ENCODE results near the gene CNN1. TPM values are rescaled to one million over a fixed set of nuclear protein-coding genes. Genes with fewer than 3 reads are reported as not detected.
"Not testable (repeated sequence)": the region's sequence is repeated elsewhere in the genome, so short reads cannot be mapped to it uniquely, and the experiment has no call there.

The CNN1 gene
- total and polyA plus RNA-seq, 12 donors: 0.94 to 76.5 (median 12.3) TPM

DNA sequence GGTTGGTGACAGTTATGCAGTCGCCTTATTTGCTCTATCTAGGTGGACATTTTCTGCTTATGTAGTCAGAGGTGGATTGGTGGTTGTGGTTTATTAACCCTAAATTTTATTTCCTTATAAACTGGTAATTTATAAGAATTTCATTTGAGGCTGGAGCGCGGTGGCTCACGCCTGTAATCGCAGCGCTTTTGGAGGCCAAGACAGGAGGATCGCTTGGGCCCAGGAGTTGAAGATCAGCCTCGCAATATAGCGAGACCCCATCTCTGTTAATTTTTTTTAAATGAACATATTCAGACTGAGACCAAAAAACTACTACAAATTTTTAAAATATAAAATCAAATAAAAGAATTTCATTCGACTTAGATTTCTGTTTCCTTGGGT, 59.4 kb downstream of the CNN1 start:
- 70 to 73% (median 72%) methylated on average over 10 of the region's 10 CpGs for WGBS, 4 donors
- no peak for TF ChIP-seq CTCF (IDR thresholded peaks at IDR 0.05)
- no peak for TF ChIP-seq POLR2A (IDR thresholded peaks at IDR 0.05)
- no peaks in the 10 kb centered on the region for H3K36me3 ChIP-seq (replicated peaks in 1 of 2)
- no peaks in the 10 kb centered on the region for H3K27me3 ChIP-seq
- DNase-seq: no peak
- H3K4me1 ChIP-seq (replicated peaks in 1 of 2): peaks cover 7 to 13% of the 10 kb centered on the region in 2 donors
- intact Hi-C loops (cut with DNase I): no loop called here
- H3K9me3 ChIP-seq (replicated peaks in 1 of 3): no peaks in the 10 kb centered on the region
- H3K27ac ChIP-seq: peak overlapping the region in 4 of 5 donors; percentile 72 to 96 (median 89)
- peak overlapping the region in 2 of 4 donors; percentile 94 to 100 for H3K4me3 ChIP-seq

- 85 to 100% (median 99%) methylated on average over 2 of the region's 2 CpGs for WGBS, 4 donors
- TF ChIP-seq POLR2A (IDR thresholded peaks at IDR 0.05) (no peak), CTCF (IDR thresholded peaks at IDR 0.05) (no peak)
- no peaks in the 10 kb centered on the region for H3K9me3 ChIP-seq (replicated peaks in 1 of 3)
- DNase-seq: no peak
- H3K27me3 ChIP-seq: no peaks in the 10 kb centered on the region
- no peaks in the 10 kb centered on the region for H3K36me3 ChIP-seq (replicated peaks in 1 of 2)
- H3K4me3 ChIP-seq: no peak overlapping the region
- H3K4me1 ChIP-seq (replicated peaks in 1 of 2): peaks cover 7 to 13% of the 10 kb centered on the region in 2 donors
- no peak overlapping the region for H3K27ac ChIP-seq
- intact Hi-C loops (cut with DNase I): no loop called here
Observed at GRCh38 chr19:11598746-11599145, 60.1 kb downstream of the CNN1 start.

DNA sequence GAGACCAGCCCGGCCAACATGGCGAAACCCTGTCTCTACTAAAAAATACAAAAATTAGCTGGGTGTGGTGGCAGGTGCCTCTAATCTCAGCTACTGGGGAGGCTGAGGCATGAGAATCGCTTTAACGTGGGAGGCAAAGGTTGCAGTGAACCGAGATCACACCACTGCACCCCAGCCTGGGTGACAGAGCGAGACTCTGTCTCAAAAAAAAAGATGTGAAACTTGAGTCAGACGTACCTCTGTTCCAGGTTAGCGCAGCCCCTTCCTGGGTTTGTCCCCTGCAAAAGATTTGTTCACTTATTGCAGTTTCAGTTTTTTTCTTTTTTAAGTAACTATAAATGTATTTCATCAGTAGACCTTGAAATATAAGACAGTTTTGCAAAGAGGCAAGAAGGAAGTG, 61.1 kb downstream of the CNN1 start:
- H3K4me1 ChIP-seq (replicated peaks in 1 of 2): peaks cover 12 to 19% of the 10 kb centered on the region in 2 donors
- WGBS, 4 donors: 89 to 98% (median 94%) methylated on average over 6 to 8 of the region's 8 CpGs
- H3K27ac ChIP-seq; DNase-seq; H3K4me3 ChIP-seq; H3K27me3 ChIP-seq; H3K9me3 ChIP-seq (replicated peaks in 1 of 3); intact Hi-C loops (cut with DNase I); H3K36me3 ChIP-seq (replicated peaks in 1 of 2): not testable (repeated sequence)

Small RNA genes within 50 kb of the gene (microRNA-seq; reads per million reads assigned to microRNA genes)
- 0 to 0.28 (median 0) reads per million in 3 donors for gene MIR7974

Small RNA genes within 50 kb of the gene (small RNA-seq; reads per million reads assigned to genes)
- 0.17 to 0.24 reads per million in 2 donors for gene MIR7974
- 0 reads per million in 2 donors for gene RN7SL833P

Other genes starting within 250 kb of the CNN1 start
- gene TSPAN16, start 242.7 kb upstream of the CNN1 start, total RNA-seq: not detected
- gene TSPAN16, start 242.7 kb upstream of the CNN1 start, polyA plus RNA-seq: not detected
- gene RAB3D, start 199.2 kb upstream of the CNN1 start, total RNA-seq: 10 to 100 TPM in 6 of 9 donors, 1 to 10 TPM in 3; 4.2 to 23.9 (median 13.4) TPM
- 1 to 10 TPM; 2.6 to 4.3 (median 3.3) TPM for gene RAB3D, start 199.2 kb upstream of the CNN1 start, polyA plus RNA-seq
- 1,000 to 10,000 TPM in 1 of 9 donors, 100 to 1,000 TPM in 8; 185 to 1,314 (median 282) TPM for gene TMEM205, start 192.6 kb upstream of the CNN1 start, total RNA-seq
- gene TMEM205, start 192.6 kb upstream of the CNN1 start, polyA plus RNA-seq: 100 to 1,000 TPM; 135 to 306 (median 207) TPM
- 10 to 100 TPM; 24.1 to 83.7 (median 57.5) TPM for gene CCDC159, start 192.3 kb upstream of the CNN1 start, total RNA-seq
- gene CCDC159, start 192.3 kb upstream of the CNN1 start, polyA plus RNA-seq: 100 to 1,000 TPM in 2 of 3 donors, 10 to 100 TPM in 1; 33.8 to 479 (median 238) TPM
- gene PLPPR2, start 183.4 kb upstream of the CNN1 start, total RNA-seq: 10 to 100 TPM in 8 of 9 donors, 1 to 10 TPM in 1; 8.5 to 46.8 (median 42.6) TPM
- gene PLPPR2, start 183.4 kb upstream of the CNN1 start, polyA plus RNA-seq: 10 to 100 TPM; 12.1 to 57.0 (median 39.9) TPM
- gene SWSAP1, start 164.2 kb upstream of the CNN1 start, total RNA-seq: 1 to 10 TPM; 2.6 to 5.5 (median 4.2) TPM
- 1 to 10 TPM; 2.1 to 8.4 (median 6.0) TPM for gene SWSAP1, start 164.2 kb upstream of the CNN1 start, polyA plus RNA-seq
- 10 to 100 TPM; 15.7 to 37.9 (median 23.8) TPM for gene EPOR, start 154.5 kb upstream of the CNN1 start, total RNA-seq
- 10 to 100 TPM in 2 of 3 donors, 1 to 10 TPM in 1; 6.8 to 74.0 (median 49.3) TPM for gene EPOR, start 154.5 kb upstream of the CNN1 start, polyA plus RNA-seq
- 10 to 100 TPM; 10.3 to 63.9 (median 33.0) TPM for gene RGL3, start 119.5 kb upstream of the CNN1 start, total RNA-seq
- 100 to 1,000 TPM in 1 of 3 donors, 10 to 100 TPM in 2; 24.2 to 207 (median 64.1) TPM for gene RGL3, start 119.5 kb upstream of the CNN1 start, polyA plus RNA-seq
- 1 to 10 TPM in 8 of 9 donors, under 1 TPM in 1; 0.69 to 4.7 (median 2.5) TPM for gene ODAD3, start 103.7 kb upstream of the CNN1 start, total RNA-seq
- 1 to 10 TPM; 3.1 to 7.9 (median 4.8) TPM for gene ODAD3, start 103.7 kb upstream of the CNN1 start, polyA plus RNA-seq
- gene PRKCSH, start 103.2 kb upstream of the CNN1 start, total RNA-seq: 100 to 1,000 TPM in 8 of 9 donors, 10 to 100 TPM in 1; 64.4 to 359 (median 246) TPM
- gene PRKCSH, start 103.2 kb upstream of the CNN1 start, polyA plus RNA-seq: 100 to 1,000 TPM; 142 to 228 (median 177) TPM
- 1 to 10 TPM in 3 of 9 donors, under 1 TPM in 3, not detected in 3; 0.11 to 5.4 (median 0.72) TPM for gene ELAVL3, start 57.8 kb upstream of the CNN1 start, total RNA-seq
- gene ELAVL3, start 57.8 kb upstream of the CNN1 start, polyA plus RNA-seq: 1 to 10 TPM in 2 of 3 donors, under 1 TPM in 1; 0.47 to 1.5 (median 1.2) TPM
- 10 to 100 TPM in 6 of 9 donors, 1 to 10 TPM in 3; 4.2 to 18.4 (median 11.5) TPM for gene ZNF653, start 33.0 kb upstream of the CNN1 start, total RNA-seq
- 10 to 100 TPM in 2 of 3 donors, 1 to 10 TPM in 1; 5.1 to 37.7 (median 23.2) TPM for gene ZNF653, start 33.0 kb upstream of the CNN1 start, polyA plus RNA-seq
- 10 to 100 TPM; 47.7 to 99.7 (median 62.4) TPM for gene ECSIT, start 9.7 kb upstream of the CNN1 start, total RNA-seq
- gene ECSIT, start 9.7 kb upstream of the CNN1 start, polyA plus RNA-seq: 100 to 1,000 TPM in 2 of 3 donors, 10 to 100 TPM in 1; 28.7 to 122 (median 102) TPM
- gene ELOF1, start 20.4 kb downstream of the CNN1 start, total RNA-seq: 10 to 100 TPM; 24.4 to 67.6 (median 48.7) TPM
- 100 to 1,000 TPM in 2 of 3 donors, 10 to 100 TPM in 1; 60.7 to 127 (median 119) TPM for gene ELOF1, start 20.4 kb downstream of the CNN1 start, polyA plus RNA-seq
- 10 to 100 TPM in 5 of 9 donors, 1 to 10 TPM in 4; 1.4 to 28.8 (median 10.9) TPM for gene ACP5, start 38.8 kb downstream of the CNN1 start, total RNA-seq
- gene ACP5, start 38.8 kb downstream of the CNN1 start, polyA plus RNA-seq: 100 to 1,000 TPM in 1 of 3 donors, 1 to 10 TPM in 2; 6.5 to 152 (median 9.0) TPM
- 10 to 100 TPM in 5 of 9 donors, 1 to 10 TPM in 4; 6.3 to 16.6 (median 10.7) TPM for gene ZNF627, start 58.6 kb downstream of the CNN1 start, total RNA-seq
- 10 to 100 TPM in 1 of 3 donors, 1 to 10 TPM in 2; 3.8 to 12.0 (median 3.9) TPM for gene ZNF627, start 58.6 kb downstream of the CNN1 start, polyA plus RNA-seq
- 1 to 10 TPM; 2.6 to 9.1 (median 4.7) TPM for gene ZNF823, start 200.1 kb downstream of the CNN1 start, total RNA-seq
- 1 to 10 TPM; 2.8 to 4.7 (median 3.6) TPM for gene ZNF823, start 200.1 kb downstream of the CNN1 start, polyA plus RNA-seq
- gene ZNF441, start 228.1 kb downstream of the CNN1 start, total RNA-seq: 10 to 100 TPM in 2 of 9 donors, 1 to 10 TPM in 7; 2.8 to 14.2 (median 7.7) TPM
- 1 to 10 TPM; 4.4 to 9.7 (median 6.5) TPM for gene ZNF441, start 228.1 kb downstream of the CNN1 start, polyA plus RNA-seq

Data from adrenal gland (tissue), 12 donors.